ENCODE measurements around the gene MANF.

Gene MANF

DNA sequence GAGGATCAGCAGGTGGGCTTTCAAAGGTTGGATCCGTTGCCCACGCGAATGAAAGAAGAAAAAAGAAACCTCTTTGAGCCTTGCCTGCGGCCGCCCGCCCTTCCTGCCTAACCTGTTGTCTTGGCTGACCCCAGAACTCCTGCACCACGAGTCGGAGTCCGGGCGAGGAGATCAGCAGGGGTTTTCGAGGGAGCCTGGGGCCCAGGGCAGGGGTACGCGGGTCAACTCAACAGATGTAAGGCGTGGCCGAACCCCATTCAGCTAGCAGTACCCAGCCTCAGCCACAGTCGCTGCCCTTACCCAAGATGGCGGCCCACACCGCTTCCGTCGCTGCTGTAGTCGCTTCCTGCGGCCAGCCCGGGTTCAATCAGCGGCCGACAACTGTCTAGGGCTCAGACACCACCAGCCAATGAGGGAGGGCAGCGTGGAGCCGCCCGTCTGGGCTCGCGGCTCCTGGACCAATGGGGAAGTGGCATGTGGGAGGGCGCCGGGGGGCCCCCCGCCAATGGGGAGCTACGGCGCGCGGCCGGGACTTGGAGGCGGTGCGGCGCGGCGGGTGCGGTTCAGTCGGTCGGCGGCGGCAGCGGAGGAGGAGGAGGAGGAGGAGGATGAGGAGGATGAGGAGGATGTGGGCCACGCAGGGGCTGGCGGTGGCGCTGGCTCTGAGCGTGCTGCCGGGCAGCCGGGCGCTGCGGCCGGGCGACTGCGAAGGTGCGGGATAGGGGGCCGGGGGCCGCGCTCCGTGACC is at the start of gene MANF:
TSS of gene MANF (plus strand) at position 566 of the 748 bp plus-strand sequence. CDS start at position 618, 52 bp downstream.
- TF ChIP-seq, protein P1, sequence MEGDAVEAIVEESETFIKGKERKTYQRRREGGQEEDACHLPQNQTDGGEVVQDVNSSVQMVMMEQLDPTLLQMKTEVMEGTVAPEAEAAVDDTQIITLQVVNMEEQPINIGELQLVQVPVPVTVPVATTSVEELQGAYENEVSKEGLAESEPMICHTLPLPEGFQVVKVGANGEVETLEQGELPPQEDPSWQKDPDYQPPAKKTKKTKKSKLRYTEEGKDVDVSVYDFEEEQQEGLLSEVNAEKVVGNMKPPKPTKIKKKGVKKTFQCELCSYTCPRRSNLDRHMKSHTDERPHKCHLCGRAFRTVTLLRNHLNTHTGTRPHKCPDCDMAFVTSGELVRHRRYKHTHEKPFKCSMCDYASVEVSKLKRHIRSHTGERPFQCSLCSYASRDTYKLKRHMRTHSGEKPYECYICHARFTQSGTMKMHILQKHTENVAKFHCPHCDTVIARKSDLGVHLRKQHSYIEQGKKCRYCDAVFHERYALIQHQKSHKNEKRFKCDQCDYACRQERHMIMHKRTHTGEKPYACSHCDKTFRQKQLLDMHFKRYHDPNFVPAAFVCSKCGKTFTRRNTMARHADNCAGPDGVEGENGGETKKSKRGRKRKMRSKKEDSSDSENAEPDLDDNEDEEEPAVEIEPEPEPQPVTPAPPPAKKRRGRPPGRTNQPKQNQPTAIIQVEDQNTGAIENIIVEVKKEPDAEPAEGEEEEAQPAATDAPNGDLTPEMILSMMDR (IDR thresholded peaks at IDR 0.05; ENCODE audit: low read depth, low read length, missing control alignments): no peak
- peak; percentile 93 for DNase-seq (ENCODE audit: low read depth)
- peak within 1 kb of the TSS; percentile 64 for H3K4me3 ChIP-seq (ENCODE audit: low read depth, low read length)

DNA sequence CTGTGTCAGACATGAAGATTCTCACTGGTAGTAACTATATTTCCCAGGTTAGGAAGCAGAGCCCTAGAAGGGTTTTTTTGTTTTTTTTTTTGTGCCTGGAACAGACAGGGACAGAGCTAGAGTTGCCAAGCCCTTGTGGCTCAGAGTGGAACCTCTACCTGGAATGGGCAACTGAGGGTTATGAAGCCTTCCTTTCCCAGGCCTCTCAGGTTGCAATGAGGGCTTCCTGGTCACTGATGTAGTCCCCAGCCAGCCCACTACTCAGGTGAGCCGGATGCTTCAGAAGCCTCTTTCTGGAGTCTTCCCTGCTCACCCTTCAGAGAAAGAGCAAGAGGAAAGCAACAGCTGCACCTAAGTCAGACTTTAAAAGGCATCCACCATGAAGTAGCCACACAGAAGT is 48.8 kb upstream of the MANF start:
- TF ChIP-seq, protein P1 (IDR thresholded peaks at IDR 0.05; ENCODE audit: low read depth, low read length, missing control alignments): no peak
- DNase-seq (ENCODE audit: low read depth): no peak
- no peak overlapping the region for H3K4me3 ChIP-seq (ENCODE audit: low read depth, low read length)

DNA sequence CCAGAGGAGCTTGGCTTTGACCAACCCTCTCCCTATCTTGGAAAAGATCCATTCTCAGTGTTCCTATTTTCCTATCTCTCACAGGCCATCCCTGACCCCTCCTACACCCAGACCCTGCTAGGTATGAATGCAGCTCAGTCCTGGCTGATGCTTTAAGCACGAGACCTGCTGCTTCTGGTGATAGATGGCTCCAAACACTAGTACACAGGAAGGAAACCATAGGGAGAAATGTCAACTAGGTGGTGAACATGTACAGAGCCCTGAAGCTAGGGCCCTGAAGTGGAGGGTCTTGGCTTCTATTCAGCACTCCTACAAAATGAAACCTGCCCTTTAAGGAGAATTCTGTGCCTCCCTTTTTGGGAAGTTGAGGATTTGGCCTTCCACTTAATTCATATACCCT is 47.4 kb upstream of the MANF start:
- no peak overlapping the region for H3K4me3 ChIP-seq (ENCODE audit: low read depth, low read length)
- TF ChIP-seq, protein P1 (IDR thresholded peaks at IDR 0.05; ENCODE audit: low read depth, low read length, missing control alignments): no peak
- no peak for DNase-seq (ENCODE audit: low read depth)

DNA sequence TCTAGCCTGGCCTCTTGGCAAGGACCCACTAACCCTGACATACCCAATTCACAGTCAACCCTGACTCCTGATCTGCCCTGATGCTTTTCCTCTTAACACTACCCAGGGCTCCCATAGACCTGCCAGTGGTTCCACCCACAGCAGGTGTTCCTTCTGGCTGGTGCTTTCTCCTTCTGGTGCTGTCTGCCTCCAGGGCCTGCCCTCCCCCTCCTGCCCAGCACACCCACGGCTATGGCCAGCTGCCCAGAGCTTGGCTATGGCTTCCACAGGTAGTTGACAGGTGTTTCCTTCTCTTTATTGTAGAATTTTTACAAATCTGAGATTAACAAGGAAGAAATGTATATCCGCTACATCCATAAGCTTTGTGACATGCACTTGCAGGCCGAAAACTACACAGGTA is 46.5 kb upstream of the MANF start:
- TF ChIP-seq, protein P1 (IDR thresholded peaks at IDR 0.05; ENCODE audit: low read depth, low read length, missing control alignments): no peak
- no peak for DNase-seq (ENCODE audit: low read depth)
- H3K4me3 ChIP-seq (ENCODE audit: low read depth, low read length): no peak overlapping the region

DNA sequence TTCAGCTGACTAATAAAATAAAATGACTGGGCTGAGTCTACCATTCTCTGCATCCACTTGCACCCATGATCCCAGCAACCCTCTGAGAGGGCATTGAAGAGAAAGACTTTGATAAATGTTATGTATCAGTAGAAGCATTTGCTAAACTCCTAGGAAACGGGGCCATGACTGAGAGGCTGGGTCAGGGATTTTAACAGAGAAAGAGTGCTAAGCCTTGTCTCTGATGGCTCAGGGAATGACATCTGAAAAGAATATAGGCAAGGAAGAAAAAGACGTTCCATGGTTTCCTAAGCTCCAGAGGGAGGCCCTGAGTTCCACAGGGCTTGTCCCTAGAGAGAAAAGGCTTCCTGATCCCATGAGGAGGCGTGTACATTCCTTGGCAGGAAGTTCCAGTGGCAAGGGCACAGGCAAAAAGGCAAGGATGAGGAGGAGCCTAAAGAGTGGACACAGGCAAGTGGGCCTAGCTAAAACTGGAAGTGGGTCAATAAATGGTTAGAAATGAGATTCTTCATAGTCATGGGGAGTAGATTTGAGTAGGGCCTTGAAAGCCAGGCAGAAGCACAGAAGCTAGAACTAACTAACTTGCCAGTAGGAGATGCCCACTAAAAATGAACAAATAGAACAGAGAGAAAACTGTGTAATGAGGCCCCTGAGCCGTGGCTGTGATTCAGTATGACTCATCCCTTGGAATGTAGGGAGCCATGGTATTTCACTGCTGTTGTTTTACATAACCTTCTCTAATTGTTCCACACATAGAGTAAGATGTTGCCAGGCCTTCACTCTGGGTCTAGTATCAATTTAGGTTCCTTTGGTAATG is 44.9 kb upstream of the MANF start:
- no peak overlapping the region for H3K4me3 ChIP-seq (ENCODE audit: low read depth, low read length)
- TF ChIP-seq, protein P1 (IDR thresholded peaks at IDR 0.05; ENCODE audit: low read depth, low read length, missing control alignments): no peak
- DNase-seq (ENCODE audit: low read depth): no peak

DNA sequence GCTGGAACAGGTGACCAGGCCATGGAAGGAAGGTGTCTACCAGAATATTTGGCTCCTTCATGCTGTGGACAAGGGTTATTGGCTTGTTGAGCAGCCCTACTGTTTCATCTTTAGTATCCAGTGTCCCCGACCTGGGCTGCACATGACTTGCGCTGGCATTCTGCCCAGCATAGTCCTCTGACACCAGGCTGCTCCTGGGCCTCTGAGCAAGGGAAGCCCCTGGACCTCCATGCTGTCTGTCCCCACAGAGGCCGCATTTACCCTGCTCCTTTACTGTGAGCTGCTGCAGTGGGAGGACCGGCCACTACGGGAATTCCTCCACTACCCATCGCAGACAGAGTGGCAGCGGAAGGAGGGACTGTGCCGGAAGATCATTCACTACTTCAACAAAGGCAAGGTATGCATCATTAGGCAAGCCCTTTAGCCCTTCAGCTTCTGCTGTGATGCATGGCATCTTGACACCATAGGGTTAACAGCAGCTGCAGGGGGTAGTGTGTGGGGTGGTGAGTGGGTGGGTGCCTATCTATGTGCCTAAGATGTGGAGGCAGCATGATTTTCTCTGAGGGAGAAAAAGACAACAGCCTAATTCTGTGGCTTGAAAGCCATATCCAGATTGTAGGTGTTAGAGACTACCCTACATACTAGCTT is 44.0 kb upstream of the MANF start:
- H3K4me3 ChIP-seq (ENCODE audit: low read depth, low read length): no peak overlapping the region
- TF ChIP-seq, protein P1 (IDR thresholded peaks at IDR 0.05; ENCODE audit: low read depth, low read length, missing control alignments): no peak
- DNase-seq (ENCODE audit: low read depth): no peak
